ENCODE data around the gene ZSCAN30.

Gene ZSCAN30

GRCh38 chr18:35267809-35268208 lies 22.2 kb downstream of the ZSCAN30 start:
- TF ChIP-seq CTCF (IDR thresholded peaks at IDR 0.05; ENCODE audit: extremely low read depth, missing control alignments), result no peak
- no peak for DNase-seq (ENCODE audit: low spot score)

- DNase-seq (ENCODE audit: low spot score), result peak; percentile 58
- no peak for TF ChIP-seq CTCF (IDR thresholded peaks at IDR 0.05; ENCODE audit: extremely low read depth, missing control alignments)
Measured at GRCh38 chr18:35267161-35267651, 22.8 kb downstream of the ZSCAN30 start.

- TF ChIP-seq CTCF (IDR thresholded peaks at IDR 0.05; ENCODE audit: extremely low read depth, missing control alignments), result no peak
- no peak for DNase-seq (ENCODE audit: low spot score)
Measured at GRCh38 chr18:35264409-35264808, 25.6 kb downstream of the ZSCAN30 start.

- no peak for TF ChIP-seq CTCF (IDR thresholded peaks at IDR 0.05; ENCODE audit: extremely low read depth, missing control alignments)
- DNase-seq (ENCODE audit: low spot score), result no peak
Measured at GRCh38 chr18:35256947-35257346, 33.1 kb downstream of the ZSCAN30 start.

- no peak for DNase-seq (ENCODE audit: low spot score)
- no peak for TF ChIP-seq CTCF (IDR thresholded peaks at IDR 0.05; ENCODE audit: extremely low read depth, missing control alignments)
Measured at GRCh38 chr18:35253655-35254287, 36.3 kb downstream of the ZSCAN30 start.

- TF ChIP-seq CTCF (IDR thresholded peaks at IDR 0.05; ENCODE audit: extremely low read depth, missing control alignments), result no peak
- no peak for DNase-seq (ENCODE audit: low spot score)
Measured at GRCh38 chr18:35252466-35252865, 37.6 kb downstream of the ZSCAN30 start.

- no peak for TF ChIP-seq CTCF (IDR thresholded peaks at IDR 0.05; ENCODE audit: extremely low read depth, missing control alignments)
- DNase-seq (ENCODE audit: low spot score), result no peak
Measured at GRCh38 chr18:35248429-35248828, 41.6 kb downstream of the ZSCAN30 start.
